ENCODE data around the gene CLSTN2. TPM values are rescaled to one million over a fixed set of nuclear protein-coding genes. Genes with fewer than 3 reads are reported as not detected.
A peak's percentile ranks its signal among the peaks of the same experiment; 100 is the strongest.

Gene CLSTN2
- total RNA-seq, 1 experiment from 2014 or later: 0.68 TPM

- no CpG with 5 or more reads among the region's 1 CpG for WGBS (ENCODE audit: extremely low coverage, insufficient read length, low lambda C conversion rate)
- no peaks in the 10 kb centered on the region for H3K36me3 Mint-ChIP-seq (ENCODE audit: insufficient read depth in 1 of 3, low read depth in 3 of 3)
- H3K27ac ChIP-seq (ENCODE audit: insufficient read length, low read depth, low read length): no peak overlapping the region
Observed at GRCh38 chr3:140424211-140424610, 489.2 kb downstream of the CLSTN2 start.

More at GRCh38 chr3:140424211-140424610, 489.2 kb downstream of the CLSTN2 start:
- peak overlapping the region in 2 of 3 experiments; percentile 7 to 97; a peak in 3 of 7 replicates for H3K27ac Mint-ChIP-seq
- no peak overlapping the region for H3K4me3 Mint-ChIP-seq
- no peak for TF ChIP-seq CTCF (conservative IDR thresholded peaks at IDR 0.05)
- Histone ChIP-seq H2BK120ac (ENCODE audit: low read depth, low read length, poor library complexity, severe bottlenecking) (peak overlapping the region; percentile 65), H3K56ac (ENCODE audit: insufficient read length, low read depth, low read length) (no peak overlapping the region), H3K4me2 (ENCODE audit: insufficient read depth, insufficient read length, low read length) (no peak overlapping the region), H3K14ac (ENCODE audit: insufficient read depth, low read length) (peak overlapping the region; percentile 1; the same call in 1 of the 2 replicates), H2BK15ac (ENCODE audit: low read depth, low read length) (no peak overlapping the region), H3K79me1 (ENCODE audit: insufficient read depth, low read depth, low read length, poor library complexity, severe bottlenecking) (no peaks in the 10 kb centered on the region), H4K91ac (ENCODE audit: insufficient read length, low read depth, low read length) (peak overlapping the region; percentile 26), H3K4ac (ENCODE audit: low read depth, low read length) (no peak overlapping the region; the same call in 1 of the 2 replicates), H4K5ac (ENCODE audit: insufficient read length, low read depth, low read length) (no peak overlapping the region), H2BK20ac (ENCODE audit: low read depth, low read length, poor library complexity, severe bottlenecking) (peak overlapping the region; percentile 100), H2BK12ac (ENCODE audit: insufficient read length, low read depth, low read length) (no peak overlapping the region), H3K23me2 (ENCODE audit: insufficient read length, low read depth, low read length, poor library complexity, severe bottlenecking) (no peaks in the 10 kb centered on the region), H3K23ac (ENCODE audit: insufficient read length, low read depth, low read length) (no peak overlapping the region), H3K9ac (ENCODE audit: extremely low read depth, insufficient read length, low read length) (no peak overlapping the region), H3K18ac (ENCODE audit: insufficient read length, low read depth, low read length) (peak overlapping the region; percentile 64), H4K20me1 (ENCODE audit: control insufficient read depth, insufficient read depth, insufficient read length) (no peaks in the 10 kb centered on the region), H4K8ac (replicated peaks; ENCODE audit: insufficient read length, low read depth, low read length) (no peak overlapping the region), H3K27me3 (ENCODE audit: insufficient read depth, low read length) (no peaks in the 10 kb centered on the region), H2AFZ (ENCODE audit: low read length) (no peak overlapping the region), H3T11ph (ENCODE audit: low read length) (peak overlapping the region; percentile 70), H3K79me2 (ENCODE audit: insufficient read depth, low read length) (no peaks in the 10 kb centered on the region), H3K4me1 (ENCODE audit: insufficient read depth, low read length) (no peaks in the 10 kb centered on the region), H2AK5ac (ENCODE audit: insufficient read length, low read length) (no peak overlapping the region), H2BK5ac (ENCODE audit: insufficient read length, low read length) (no peak overlapping the region), H3K9me3 (ENCODE audit: control insufficient read depth, low read depth, low read length) (no peaks in the 10 kb centered on the region)
- no peaks in the 10 kb centered on the region for H3K9me3 Mint-ChIP-seq
- peaks cover 30 to 31% of the 10 kb centered on the region in 2 experiments for H3K4me1 Mint-ChIP-seq
- no peak for DNase-seq
- H3K27me3 Mint-ChIP-seq (ENCODE audit: low read depth): peaks cover 6% of the 10 kb centered on the region; the same call in 1 of the 2 replicates

All from H9 (cell line).